NCI-H1694 treated with DMSO at 0.1 percent for 48 hours (cell line): ENCODE results near the gene DTD1.

Experiments
- DNase-seq: peaks from one replicate; lab custom pipeline; 2025; lab: John Stamatoyannopoulos, UW

The DTD1 gene

GRCh38 chr20:18615020-18615650, 27.3 kb downstream of the DTD1 start:
- no peak for DNase-seq

- no peak for DNase-seq
Measured at GRCh38 chr20:18621004-18621403, 33.1 kb downstream of the DTD1 start.

GRCh38 chr20:18623156-18623910, 35.5 kb downstream of the DTD1 start:
- no peak for DNase-seq

GRCh38 chr20:18624948-18625347, 37.1 kb downstream of the DTD1 start:
- DNase-seq: no peak

GRCh38 chr20:18625907-18626655, 38.2 kb downstream of the DTD1 start:
- no peak for DNase-seq

- no peak for DNase-seq
Measured at GRCh38 chr20:18628330-18628920, 40.6 kb downstream of the DTD1 start.

- peak; percentile 67 for DNase-seq
Measured at GRCh38 chr20:18632196-18632789, 44.4 kb downstream of the DTD1 start.

- DNase-seq: no peak
Measured at GRCh38 chr20:18633411-18633810, 45.6 kb downstream of the DTD1 start.

GRCh38 chr20:18634501-18634900, 46.6 kb downstream of the DTD1 start:
- DNase-seq: no peak

- DNase-seq: no peak
Measured at GRCh38 chr20:18635380-18635779, 47.5 kb downstream of the DTD1 start.

- DNase-seq: no peak
Measured at GRCh38 chr20:18637224-18637623, 49.4 kb downstream of the DTD1 start.

GRCh38 chr20:18638768-18639167, 50.9 kb downstream of the DTD1 start:
- no peak for DNase-seq

GRCh38 chr20:18639501-18639979, 51.7 kb downstream of the DTD1 start:
- no peak for DNase-seq

GRCh38 chr20:18645196-18645745, 57.4 kb downstream of the DTD1 start:
- DNase-seq: no peak

GRCh38 chr20:18645851-18646250, 58.0 kb downstream of the DTD1 start:
- DNase-seq: no peak

- DNase-seq: no peak
Measured at GRCh38 chr20:18647777-18648176, 59.9 kb downstream of the DTD1 start.

- DNase-seq: no peak
Measured at GRCh38 chr20:18650224-18650623, 62.4 kb downstream of the DTD1 start.

- no peak for DNase-seq
Measured at GRCh38 chr20:18653736-18654447, 66.0 kb downstream of the DTD1 start.

- DNase-seq: no peak
Measured at GRCh38 chr20:18654448-18654773, 66.6 kb downstream of the DTD1 start.

GRCh38 chr20:18657575-18657974, 69.7 kb downstream of the DTD1 start:
- DNase-seq: no peak
